ENCODE data around the gene UBE2U. TPM values are rescaled to one million over a fixed set of nuclear protein-coding genes. Genes with fewer than 3 reads are reported as not detected.

UBE2U gene
- total and polyA plus RNA-seq, 10 of the 15 experiments (the other 5 are each of a cell fraction or from before 2014, with no cell fraction given), result not detected

- ChIA-PET SMC1A (ENCODE audit: uncharacterized antibody, unreplicated experiment) (interaction anchor here (1.1 to 3.0 kb wide), 3 partner anchors 25 to 82 kb away, joined by 4 to 9 read pairs (median 5); no protein-coding TSS in a partner anchor), CTCF (interaction anchor here (1.9 to 3.3 kb wide), 2 partner anchors 24 to 80 kb away, joined by 5 to 9 read pairs; no protein-coding TSS in a partner anchor), RAD21 (ENCODE audit: unreplicated experiment) (no interaction called here), POLR2A (no interaction called here)
- DNase-seq (ENCODE audit: low read depth, low spot score) (no peak), ATAC-seq (no peak), FAIRE-seq (no peak)
- Histone ChIP-seq H3K36me3 (ENCODE audit: control insufficient read depth in 2 of 2, insufficient read depth in 2 of 2, low read length in 1 of 2) (no peaks in the 10 kb centered on the region), H3K4me2 (ENCODE audit: control insufficient read depth, insufficient read depth) (no peak overlapping the region), H3K27ac (ENCODE audit: control insufficient read depth, insufficient read depth) (no peak overlapping the region), H2AFZ (ENCODE audit: control insufficient read depth, low read depth, low read length) (no peak overlapping the region), H3K4me1 (ENCODE audit: control insufficient read depth, insufficient read depth, low read length) (no peaks in the 10 kb centered on the region), H3K27me3 (replicated peaks in 1 of 2; ENCODE audit: control insufficient read depth in 2 of 2, insufficient read depth in 2 of 2, low read length in 1 of 2) (no peaks in the 10 kb centered on the region), H3K9me3 (replicated peaks; ENCODE audit: control insufficient read depth, insufficient read depth, low read length) (no peaks in the 10 kb centered on the region), H4K20me1 (ENCODE audit: control insufficient read depth, insufficient read depth) (no peaks in the 10 kb centered on the region), H3K9ac (ENCODE audit: control insufficient read depth, insufficient read depth, low read length) (no peak overlapping the region), H3K79me2 (ENCODE audit: control insufficient read depth, insufficient read depth, low read length) (no peaks in the 10 kb centered on the region), H3K4me3 (no peak overlapping the region)
- 63% methylated on average over 6 of the region's 6 CpGs for WGBS (ENCODE audit: insufficient coverage, insufficient replicate concordance, low lambda C conversion rate, missing lambda C conversion rate)
- intact Hi-C loops (cut with micrococcal nuclease; ENCODE audit: unreplicated experiment) (no loop called here), in situ Hi-C loops (cut with MboI) (no loop called here)
- no peak for TF ChIP-seq TBL1XR1 (IDR thresholded peaks at IDR 0.05; ENCODE audit: low read depth, low read length)
- no peak for TF ChIP-seq RAD51 (IDR thresholded peaks at IDR 0.05)
- no peak for TF ChIP-seq RB1 (IDR thresholded peaks at IDR 0.05; ENCODE audit: borderline replicate concordance)
- TF ChIP-seq NR2C1 (IDR thresholded peaks at IDR 0.05), result no peak
- TF ChIP-seq NFYA (IDR thresholded peaks at IDR 0.05; ENCODE audit: borderline replicate concordance, low read depth, low read length), result no peak
- TF ChIP-seq, protein P1, sequence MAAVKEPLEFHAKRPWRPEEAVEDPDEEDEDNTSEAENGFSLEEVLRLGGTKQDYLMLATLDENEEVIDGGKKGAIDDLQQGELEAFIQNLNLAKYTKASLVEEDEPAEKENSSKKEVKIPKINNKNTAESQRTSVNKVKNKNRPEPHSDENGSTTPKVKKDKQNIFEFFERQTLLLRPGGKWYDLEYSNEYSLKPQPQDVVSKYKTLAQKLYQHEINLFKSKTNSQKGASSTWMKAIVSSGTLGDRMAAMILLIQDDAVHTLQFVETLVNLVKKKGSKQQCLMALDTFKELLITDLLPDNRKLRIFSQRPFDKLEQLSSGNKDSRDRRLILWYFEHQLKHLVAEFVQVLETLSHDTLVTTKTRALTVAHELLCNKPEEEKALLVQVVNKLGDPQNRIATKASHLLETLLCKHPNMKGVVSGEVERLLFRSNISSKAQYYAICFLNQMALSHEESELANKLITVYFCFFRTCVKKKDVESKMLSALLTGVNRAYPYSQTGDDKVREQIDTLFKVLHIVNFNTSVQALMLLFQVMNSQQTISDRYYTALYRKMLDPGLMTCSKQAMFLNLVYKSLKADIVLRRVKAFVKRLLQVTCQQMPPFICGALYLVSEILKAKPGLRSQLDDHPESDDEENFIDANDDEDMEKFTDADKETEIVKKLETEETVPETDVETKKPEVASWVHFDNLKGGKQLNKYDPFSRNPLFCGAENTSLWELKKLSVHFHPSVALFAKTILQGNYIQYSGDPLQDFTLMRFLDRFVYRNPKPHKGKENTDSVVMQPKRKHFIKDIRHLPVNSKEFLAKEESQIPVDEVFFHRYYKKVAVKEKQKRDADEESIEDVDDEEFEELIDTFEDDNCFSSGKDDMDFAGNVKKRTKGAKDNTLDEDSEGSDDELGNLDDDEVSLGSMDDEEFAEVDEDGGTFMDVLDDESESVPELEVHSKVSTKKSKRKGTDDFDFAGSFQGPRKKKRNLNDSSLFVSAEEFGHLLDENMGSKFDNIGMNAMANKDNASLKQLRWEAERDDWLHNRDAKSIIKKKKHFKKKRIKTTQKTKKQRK (IDR thresholded peaks at IDR 0.05; ENCODE audit: low read depth, low read length), result no peak
- TF ChIP-seq HCFC1 (IDR thresholded peaks at IDR 0.05; ENCODE audit: low read length), result no peak
- no peak for TF ChIP-seq ZNF592 (IDR thresholded peaks at IDR 0.05)
- TF ChIP-seq ATF2 (IDR thresholded peaks at IDR 0.05; ENCODE audit: low read length), result no peak
- BruUV-seq (replicated peaks), result no TSS peak
Measured at GRCh38 chr1:64162151-64162550, 41.3 kb upstream of the UBE2U start.

All from GM12878 (cell line).